ENCODE results near the gene SMIM43. TPM values are rescaled to one million over a fixed set of nuclear protein-coding genes. Genes with fewer than 3 reads are reported as not detected.

The SMIM43 gene
- total and polyA plus RNA-seq, 4 donors = not detected

- no peaks in the 10 kb centered on the region for H3K36me3 ChIP-seq (ENCODE audit: control insufficient read depth in 4 of 4, insufficient read depth in 3 of 4, low read depth in 1 of 4, low read length in 3 of 4)
- WGBS = 83% methylated on average over 4 of the region's 4 CpGs
- H3K9me3 ChIP-seq (ENCODE audit: control insufficient read depth in 4 of 4, low read length in 3 of 4) = no peaks in the 10 kb centered on the region
- no peak overlapping the region for H3K4me3 ChIP-seq (ENCODE audit: low read depth in 1 of 3, low read length in 3 of 3)
- H3K4me1 ChIP-seq (ENCODE audit: control insufficient read depth in 4 of 4, insufficient read depth in 4 of 4, low read length in 3 of 4) = peaks cover 0 to 5% (median 3%) of the 10 kb centered on the region in 4 donors
- H3K27ac ChIP-seq (ENCODE audit: low read depth in 1 of 2, low read length in 2 of 2) = no peak overlapping the region
- no peak for DNase-seq (ENCODE audit: low spot score)
- H3K27me3 ChIP-seq (ENCODE audit: control insufficient read depth in 4 of 4, insufficient read depth in 4 of 4, low read length in 3 of 4) = no peaks in the 10 kb centered on the region
- no peak for TF ChIP-seq TAF1 (conservative IDR thresholded peaks at IDR 0.05)
- H3K9ac ChIP-seq (ENCODE audit: low read depth in 1 of 2, low read length in 2 of 2) = no peak overlapping the region
Observed at GRCh38 chr4:121728066-121728465, 36.9 kb downstream of the SMIM43 start.

DNA sequence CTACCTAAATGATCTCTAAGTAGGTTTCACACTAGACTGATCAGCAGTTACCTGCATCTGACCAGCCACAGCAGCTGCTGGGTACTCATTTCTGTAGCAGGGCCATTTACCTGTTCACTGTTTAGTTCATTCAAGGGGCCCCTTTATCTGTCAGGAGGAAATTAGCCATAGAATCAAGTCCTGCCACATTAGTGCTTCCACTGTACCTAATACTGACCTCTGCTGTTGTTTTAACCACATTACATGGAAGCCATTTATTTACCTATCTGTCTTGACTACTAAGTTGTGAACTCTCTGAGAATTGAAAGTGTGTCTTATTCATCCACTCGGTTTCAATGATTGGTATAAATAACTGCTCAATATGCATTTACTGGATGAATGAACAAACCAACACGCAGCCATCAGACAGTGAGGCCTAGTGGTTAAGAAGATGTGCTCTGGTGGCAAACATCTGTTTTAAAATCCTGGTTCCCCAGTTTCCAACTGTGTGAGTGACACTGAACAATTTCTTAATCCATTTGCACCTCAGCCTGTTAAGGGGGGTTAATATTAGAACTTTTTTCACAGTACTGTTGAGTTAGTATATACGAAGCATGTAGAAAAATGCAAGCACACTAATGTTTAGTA, 38.2 kb downstream of the SMIM43 start:
- DNase-seq (ENCODE audit: low spot score) = no peak
- Histone ChIP-seq H3K36me3 (ENCODE audit: control insufficient read depth in 4 of 4, insufficient read depth in 3 of 4, low read depth in 1 of 4, low read length in 3 of 4) (no peaks in the 10 kb centered on the region), H3K9me3 (ENCODE audit: control insufficient read depth in 4 of 4, low read length in 3 of 4) (no peaks in the 10 kb centered on the region), H3K27ac (ENCODE audit: low read depth in 1 of 2, low read length in 2 of 2) (no peak overlapping the region), H3K9ac (ENCODE audit: low read depth in 1 of 2, low read length in 2 of 2) (no peak overlapping the region), H3K4me3 (ENCODE audit: low read depth in 1 of 3, low read length in 3 of 3) (no peak overlapping the region), H3K4me1 (ENCODE audit: control insufficient read depth in 4 of 4, insufficient read depth in 4 of 4, low read length in 3 of 4) (peaks cover 0 to 5% (median 3%) of the 10 kb centered on the region in 4 donors), H3K27me3 (ENCODE audit: control insufficient read depth in 4 of 4, insufficient read depth in 4 of 4, low read length in 3 of 4) (no peaks in the 10 kb centered on the region)
- 31% methylated on average over 3 of the region's 3 CpGs for WGBS
- TF ChIP-seq EGR1 (IDR thresholded peaks at IDR 0.05; ENCODE audit: low read depth in 2 of 2) (no peak), ATF3 (IDR thresholded peaks at IDR 0.05) (no peak), HNF4A (conservative IDR thresholded peaks at IDR 0.05) (no peak), RAD21 (IDR thresholded peaks at IDR 0.05) (peak; percentile 88 to 94), YY1 (IDR thresholded peaks at IDR 0.05) (peak; percentile 21), TAF1 (conservative IDR thresholded peaks at IDR 0.05) (no peak), JUND (IDR thresholded peaks at IDR 0.05) (no peak), HNF4G (IDR thresholded peaks at IDR 0.05) (no peak), NR2F2 (IDR thresholded peaks at IDR 0.05) (no peak), RXRA (IDR thresholded peaks at IDR 0.05) (no peak), GABPA (IDR thresholded peaks at IDR 0.05 in 1 of 2, conservative IDR thresholded peaks at IDR 0.05 in 1 of 2) (no peak), FOXA1 (IDR thresholded peaks at IDR 0.05) (no peak), FOXA2 (IDR thresholded peaks at IDR 0.05) (no peak), SP1 (IDR thresholded peaks at IDR 0.05) (no peak), ZBTB33 (IDR thresholded peaks at IDR 0.05) (no peak)
- TF ChIP-seq, protein P1, sequence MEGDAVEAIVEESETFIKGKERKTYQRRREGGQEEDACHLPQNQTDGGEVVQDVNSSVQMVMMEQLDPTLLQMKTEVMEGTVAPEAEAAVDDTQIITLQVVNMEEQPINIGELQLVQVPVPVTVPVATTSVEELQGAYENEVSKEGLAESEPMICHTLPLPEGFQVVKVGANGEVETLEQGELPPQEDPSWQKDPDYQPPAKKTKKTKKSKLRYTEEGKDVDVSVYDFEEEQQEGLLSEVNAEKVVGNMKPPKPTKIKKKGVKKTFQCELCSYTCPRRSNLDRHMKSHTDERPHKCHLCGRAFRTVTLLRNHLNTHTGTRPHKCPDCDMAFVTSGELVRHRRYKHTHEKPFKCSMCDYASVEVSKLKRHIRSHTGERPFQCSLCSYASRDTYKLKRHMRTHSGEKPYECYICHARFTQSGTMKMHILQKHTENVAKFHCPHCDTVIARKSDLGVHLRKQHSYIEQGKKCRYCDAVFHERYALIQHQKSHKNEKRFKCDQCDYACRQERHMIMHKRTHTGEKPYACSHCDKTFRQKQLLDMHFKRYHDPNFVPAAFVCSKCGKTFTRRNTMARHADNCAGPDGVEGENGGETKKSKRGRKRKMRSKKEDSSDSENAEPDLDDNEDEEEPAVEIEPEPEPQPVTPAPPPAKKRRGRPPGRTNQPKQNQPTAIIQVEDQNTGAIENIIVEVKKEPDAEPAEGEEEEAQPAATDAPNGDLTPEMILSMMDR (IDR thresholded peaks at IDR 0.05; ENCODE audit: low read depth, low read length, missing input control) = peak; percentile 79
- TF ChIP-seq, protein P2, sequence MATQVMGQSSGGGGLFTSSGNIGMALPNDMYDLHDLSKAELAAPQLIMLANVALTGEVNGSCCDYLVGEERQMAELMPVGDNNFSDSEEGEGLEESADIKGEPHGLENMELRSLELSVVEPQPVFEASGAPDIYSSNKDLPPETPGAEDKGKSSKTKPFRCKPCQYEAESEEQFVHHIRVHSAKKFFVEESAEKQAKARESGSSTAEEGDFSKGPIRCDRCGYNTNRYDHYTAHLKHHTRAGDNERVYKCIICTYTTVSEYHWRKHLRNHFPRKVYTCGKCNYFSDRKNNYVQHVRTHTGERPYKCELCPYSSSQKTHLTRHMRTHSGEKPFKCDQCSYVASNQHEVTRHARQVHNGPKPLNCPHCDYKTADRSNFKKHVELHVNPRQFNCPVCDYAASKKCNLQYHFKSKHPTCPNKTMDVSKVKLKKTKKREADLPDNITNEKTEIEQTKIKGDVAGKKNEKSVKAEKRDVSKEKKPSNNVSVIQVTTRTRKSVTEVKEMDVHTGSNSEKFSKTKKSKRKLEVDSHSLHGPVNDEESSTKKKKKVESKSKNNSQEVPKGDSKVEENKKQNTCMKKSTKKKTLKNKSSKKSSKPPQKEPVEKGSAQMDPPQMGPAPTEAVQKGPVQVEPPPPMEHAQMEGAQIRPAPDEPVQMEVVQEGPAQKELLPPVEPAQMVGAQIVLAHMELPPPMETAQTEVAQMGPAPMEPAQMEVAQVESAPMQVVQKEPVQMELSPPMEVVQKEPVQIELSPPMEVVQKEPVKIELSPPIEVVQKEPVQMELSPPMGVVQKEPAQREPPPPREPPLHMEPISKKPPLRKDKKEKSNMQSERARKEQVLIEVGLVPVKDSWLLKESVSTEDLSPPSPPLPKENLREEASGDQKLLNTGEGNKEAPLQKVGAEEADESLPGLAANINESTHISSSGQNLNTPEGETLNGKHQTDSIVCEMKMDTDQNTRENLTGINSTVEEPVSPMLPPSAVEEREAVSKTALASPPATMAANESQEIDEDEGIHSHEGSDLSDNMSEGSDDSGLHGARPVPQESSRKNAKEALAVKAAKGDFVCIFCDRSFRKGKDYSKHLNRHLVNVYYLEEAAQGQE (IDR thresholded peaks at IDR 0.05) = no peak
- TF ChIP-seq, protein P3, sequence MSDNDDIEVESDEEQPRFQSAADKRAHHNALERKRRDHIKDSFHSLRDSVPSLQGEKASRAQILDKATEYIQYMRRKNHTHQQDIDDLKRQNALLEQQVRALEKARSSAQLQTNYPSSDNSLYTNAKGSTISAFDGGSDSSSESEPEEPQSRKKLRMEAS (IDR thresholded peaks at IDR 0.05) = no peak

Data from liver (tissue), 9 donors.